KOPT-K1 (cell line): ENCODE results near the gene SLC4A8.

Experiments
- H3K27ac ChIP-seq: fragments of 200-600 bp; sonication (generic); 2 replicates; pipeline ENCODE4 v1.5.1; 2016; ENCODE audit warnings: antibody characterized with exemption, mild to moderate bottlenecking, low read depth, low read length; ENCODE audit not compliant: poor library complexity, severe bottlenecking
- H3K36me3 ChIP-seq: fragments of 200-600 bp; sonication (generic); 2 replicates; pipeline ENCODE4 v1.5.1; 2017; ENCODE audit warnings: antibody characterized with exemption, mild to moderate bottlenecking, low read length, moderate library complexity; ENCODE audit not compliant: insufficient read depth
- H3K9me3 ChIP-seq: fragments of 200-600 bp; sonication (generic); 2 replicates; pipeline ENCODE4 v1.5.1; 2017; ENCODE audit warnings: antibody characterized with exemption, low read length, mild to moderate bottlenecking; ENCODE audit not compliant: insufficient read depth, poor library complexity, severe bottlenecking

SLC4A8 gene

DNA sequence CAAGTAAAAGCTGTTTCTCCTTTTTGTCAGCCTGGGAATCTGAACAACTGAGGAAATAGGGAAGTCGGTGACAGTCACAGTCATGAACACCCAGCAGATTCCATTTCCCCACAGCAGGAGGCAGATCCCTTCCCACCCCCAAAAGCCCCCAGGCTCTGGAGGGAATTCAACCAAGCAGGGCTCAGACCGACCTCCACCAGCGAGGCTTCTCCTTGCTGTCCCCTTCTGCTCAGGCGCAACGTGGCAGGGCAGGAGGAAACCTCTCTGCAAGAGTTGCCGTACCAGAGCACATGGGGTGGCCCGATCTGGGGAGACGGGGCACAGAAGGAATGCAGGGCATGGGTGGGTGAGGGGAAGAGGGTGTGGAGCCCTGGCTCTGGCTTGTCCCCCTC lies 33.7 kb upstream of the SLC4A8 start:
- no peaks in the 10 kb centered on the region for H3K9me3 ChIP-seq
- peak overlapping the region; percentile 69 for H3K27ac ChIP-seq
- H3K36me3 ChIP-seq = no peaks in the 10 kb centered on the region

GRCh38 chr12:51391283-51392123 lies 33.1 kb upstream of the SLC4A8 start, which contains the start of gene GALNT6:
Gene GALNT6, minus strand, starts transcription at chr12:51391406. Its CDS starts 11,625 bp downstream, at chr12:51379781.
- Histone ChIP-seq H3K36me3 (no peaks in the 10 kb centered on the region), H3K27ac (peak within 1 kb of the TSS; percentile 69), H3K9me3 (no peaks in the 10 kb centered on the region)

DNA sequence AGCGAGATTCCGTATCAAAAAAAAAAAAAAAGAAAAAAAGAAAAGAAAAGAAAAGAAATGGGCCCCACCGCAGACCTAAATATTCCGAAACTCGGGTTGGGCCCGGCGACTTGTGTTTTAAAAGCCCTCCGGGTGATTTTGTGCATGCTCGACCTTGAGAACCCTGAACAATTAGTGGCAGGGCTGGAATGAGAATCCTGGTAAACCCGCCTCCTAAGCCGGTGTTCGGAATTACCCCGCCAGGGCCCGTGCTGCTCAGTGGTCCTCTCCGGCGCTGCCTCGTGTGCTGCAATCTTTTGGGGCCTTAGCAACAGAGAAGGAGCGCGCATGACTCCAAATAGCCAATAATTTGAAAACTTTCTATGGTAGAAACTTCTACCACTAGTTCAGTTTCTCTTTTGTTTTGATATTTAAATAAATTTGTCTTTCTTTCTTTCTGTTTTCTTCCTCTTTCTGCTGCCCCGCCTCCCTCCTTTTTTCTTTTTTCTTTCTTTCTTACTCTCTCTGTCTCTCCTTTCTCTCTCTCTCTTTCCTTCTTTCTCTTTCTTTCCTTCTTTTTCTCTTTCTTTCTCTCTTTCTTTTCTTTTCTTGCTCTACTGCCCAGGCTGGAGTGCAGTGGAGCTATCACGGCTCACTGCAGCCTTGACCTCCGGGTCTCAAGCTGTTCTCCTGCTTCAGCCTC lies 31.9 kb upstream of the SLC4A8 start:
- H3K27ac ChIP-seq = peak overlapping the region; percentile 65
- H3K9me3 ChIP-seq = no peaks in the 10 kb centered on the region
- H3K36me3 ChIP-seq = no peaks in the 10 kb centered on the region

- Histone ChIP-seq H3K9me3 (no peaks in the 10 kb centered on the region), H3K36me3 (no peaks in the 10 kb centered on the region), H3K27ac (peak overlapping the region; percentile 65)
These were observed 30.7 kb upstream of the SLC4A8 start for GRCh38 chr12:51393676-51394545.

DNA sequence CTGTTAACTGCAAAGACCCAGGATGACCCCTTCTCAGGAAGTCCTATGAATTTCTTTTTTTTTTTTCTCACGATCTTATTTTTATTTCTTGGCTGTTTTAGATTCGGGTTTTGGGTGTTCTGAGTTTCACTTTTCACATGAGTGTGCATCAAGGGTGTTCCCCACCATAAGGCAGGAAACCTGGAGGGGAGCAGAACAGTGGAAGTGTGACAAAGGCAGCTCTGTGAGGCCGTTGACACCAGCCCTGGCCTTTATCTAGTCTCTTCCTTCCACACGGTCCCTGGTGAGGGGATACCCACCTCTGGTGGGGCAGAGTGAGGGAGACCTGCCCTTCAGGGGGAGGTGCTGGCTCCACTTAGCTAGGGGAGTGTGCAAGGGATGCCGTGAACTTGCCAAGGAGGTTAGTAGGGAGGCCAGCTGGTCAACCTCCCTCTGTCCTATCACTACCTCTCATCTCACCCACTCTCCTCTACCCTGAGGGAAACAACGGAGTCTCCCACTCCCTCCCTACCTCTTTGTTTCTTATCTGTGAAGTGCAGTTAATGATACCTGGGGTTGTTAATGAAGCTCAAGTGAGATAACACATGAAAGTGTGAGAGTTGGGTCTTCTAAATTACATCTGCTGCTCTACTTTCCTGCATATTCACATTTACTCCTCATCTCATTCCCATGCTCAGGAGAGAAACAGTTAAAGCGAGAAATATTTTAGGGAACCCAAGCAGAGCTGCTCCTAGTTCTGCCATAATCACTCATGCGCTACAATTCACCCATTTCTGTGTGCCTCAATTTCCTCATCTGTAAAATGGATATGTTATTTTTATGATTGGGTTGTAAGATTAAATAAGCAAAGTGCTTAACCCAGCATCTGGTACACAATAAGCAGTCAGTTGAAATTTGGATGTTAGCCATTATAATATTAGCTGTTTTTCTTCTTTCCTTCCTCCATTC lies 29.1 kb upstream of the SLC4A8 start:
- Histone ChIP-seq H3K9me3 (no peaks in the 10 kb centered on the region), H3K27ac (peak overlapping the region; percentile 65), H3K36me3 (no peaks in the 10 kb centered on the region)

DNA sequence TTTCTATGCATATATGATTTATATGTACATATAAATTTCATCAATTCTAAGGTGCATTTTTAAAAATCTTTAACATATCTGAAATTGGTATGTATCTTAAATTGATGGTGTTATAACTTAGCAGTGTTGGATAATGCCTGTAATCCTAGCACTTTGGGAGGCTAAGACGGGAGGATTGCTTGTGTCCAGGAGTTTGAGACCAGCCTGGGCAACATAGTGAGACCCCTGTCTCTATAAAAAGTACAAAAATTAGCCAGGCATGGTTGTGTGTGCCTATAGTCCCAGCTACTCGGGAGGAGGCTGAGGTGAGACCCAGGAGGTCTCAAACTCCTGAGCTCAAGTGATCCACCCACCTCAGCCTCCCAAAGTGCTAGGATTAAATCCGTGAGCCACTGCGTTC lies 27.0 kb upstream of the SLC4A8 start:
- no peaks in the 10 kb centered on the region for H3K9me3 ChIP-seq
- no peaks in the 10 kb centered on the region for H3K36me3 ChIP-seq
- H3K27ac ChIP-seq = no peak overlapping the region

DNA sequence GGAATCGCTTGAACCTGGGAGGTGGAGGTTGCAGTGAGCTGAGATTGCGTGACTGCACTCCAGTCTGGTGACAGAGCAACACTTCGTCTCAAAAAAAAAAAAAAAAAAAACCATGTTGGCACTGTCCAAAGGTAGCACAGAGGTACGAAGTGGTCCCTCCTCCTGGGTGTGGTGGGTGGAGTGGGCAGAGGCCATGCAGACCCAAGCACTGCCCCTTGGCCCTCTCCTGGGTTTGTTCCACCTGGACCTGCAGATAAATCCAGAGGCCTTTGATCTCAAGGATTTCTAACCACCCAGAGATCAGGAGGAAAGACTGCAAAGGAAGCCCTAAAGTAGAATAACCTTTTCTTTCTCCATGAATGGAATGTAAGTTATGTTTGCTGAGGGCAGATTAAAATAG lies 24.7 kb upstream of the SLC4A8 start:
- Histone ChIP-seq H3K36me3 (no peaks in the 10 kb centered on the region), H3K27ac (no peak overlapping the region), H3K9me3 (no peaks in the 10 kb centered on the region)

GRCh38 chr12:51401020-51401419 lies 23.6 kb upstream of the SLC4A8 start:
- Histone ChIP-seq H3K9me3 (no peaks in the 10 kb centered on the region), H3K36me3 (no peaks in the 10 kb centered on the region), H3K27ac (no peak overlapping the region)

DNA sequence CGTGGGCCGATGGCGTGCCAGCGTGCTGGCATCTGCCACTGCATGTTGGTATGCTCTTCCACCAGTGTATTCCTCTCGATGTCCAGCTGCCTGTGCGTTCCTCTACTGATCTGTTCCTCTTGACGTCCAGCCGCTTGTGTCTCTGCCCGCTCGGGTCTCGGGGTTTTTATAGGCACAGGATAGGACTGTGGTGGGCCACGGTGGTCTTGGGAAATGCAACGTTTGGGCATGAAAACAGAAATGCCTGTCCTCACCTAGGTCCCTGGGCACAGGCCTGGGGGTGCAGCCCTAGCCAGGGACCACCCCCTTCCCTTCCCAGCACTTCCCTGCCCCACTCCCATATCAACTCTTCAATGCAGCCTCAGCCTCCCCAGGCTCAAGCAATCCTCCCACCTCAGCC lies 23.1 kb upstream of the SLC4A8 start:
- Histone ChIP-seq H3K27ac (no peak overlapping the region), H3K36me3 (no peaks in the 10 kb centered on the region), H3K9me3 (no peaks in the 10 kb centered on the region)

- no peak overlapping the region for H3K27ac ChIP-seq
- no peaks in the 10 kb centered on the region for H3K36me3 ChIP-seq
- H3K9me3 ChIP-seq = no peaks in the 10 kb centered on the region
These were observed 22.7 kb upstream of the SLC4A8 start for GRCh38 chr12:51401900-51402299.

GRCh38 chr12:51403159-51403558 lies 21.5 kb upstream of the SLC4A8 start:
- Histone ChIP-seq H3K36me3 (no peaks in the 10 kb centered on the region), H3K27ac (no peak overlapping the region), H3K9me3 (no peaks in the 10 kb centered on the region)

- Histone ChIP-seq H3K9me3 (no peaks in the 10 kb centered on the region), H3K36me3 (no peaks in the 10 kb centered on the region), H3K27ac (no peak overlapping the region)
These were observed 20.9 kb upstream of the SLC4A8 start for GRCh38 chr12:51403681-51404136.

DNA sequence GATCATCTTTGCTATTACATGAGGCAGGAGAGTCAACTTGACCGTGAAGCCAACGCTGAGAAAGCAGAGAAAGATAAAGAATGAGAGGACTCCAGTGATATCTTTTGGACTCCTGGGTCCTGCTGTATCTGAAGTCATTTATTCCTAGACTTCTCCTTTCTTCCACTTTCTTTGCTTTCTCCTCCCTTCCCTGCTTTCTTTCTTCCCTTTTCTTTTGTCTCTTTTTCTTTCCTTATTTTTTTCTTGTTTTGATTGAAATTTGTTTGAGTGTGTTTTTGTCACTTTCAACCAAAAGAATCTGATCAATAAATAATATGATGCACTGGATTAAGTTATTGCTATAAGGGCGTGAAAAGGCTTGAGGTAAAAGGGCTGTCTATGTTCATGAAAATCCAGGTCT lies 20.0 kb upstream of the SLC4A8 start:
- H3K27ac ChIP-seq = no peak overlapping the region
- H3K9me3 ChIP-seq = no peaks in the 10 kb centered on the region
- H3K36me3 ChIP-seq = no peaks in the 10 kb centered on the region

DNA sequence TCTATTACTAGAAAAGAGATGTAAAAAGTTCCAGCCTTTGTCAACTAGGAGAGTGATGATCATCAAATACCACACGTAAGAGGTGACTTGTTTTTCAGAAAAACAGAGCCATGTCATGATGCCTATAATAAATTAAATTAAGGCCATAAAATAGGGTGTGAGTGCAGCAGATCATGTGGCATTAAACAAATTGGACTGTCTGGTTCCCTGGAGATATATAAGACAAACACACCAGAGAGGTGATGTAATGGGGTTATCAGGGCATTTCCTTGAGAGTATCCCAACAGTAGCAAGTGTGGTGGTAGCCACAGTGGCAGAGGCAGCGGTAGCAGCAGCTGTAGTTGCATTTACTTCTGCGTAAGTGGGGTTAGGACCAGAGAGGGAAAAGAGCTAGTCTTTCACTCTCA lies 18.8 kb upstream of the SLC4A8 start:
- no peaks in the 10 kb centered on the region for H3K36me3 ChIP-seq
- H3K27ac ChIP-seq = no peak overlapping the region
- no peaks in the 10 kb centered on the region for H3K9me3 ChIP-seq
